NCI-H2107 treated with DMSO at 0.1 percent for 48 hours (cell line): Measurements from ENCODE around the gene PNPT1.

Source experiments
- DNase-seq: peaks from one replicate; lab custom pipeline; 2025; ENCODE audit not compliant: unreplicated experiment; lab: John Stamatoyannopoulos, UW

PNPT1 gene

DNA sequence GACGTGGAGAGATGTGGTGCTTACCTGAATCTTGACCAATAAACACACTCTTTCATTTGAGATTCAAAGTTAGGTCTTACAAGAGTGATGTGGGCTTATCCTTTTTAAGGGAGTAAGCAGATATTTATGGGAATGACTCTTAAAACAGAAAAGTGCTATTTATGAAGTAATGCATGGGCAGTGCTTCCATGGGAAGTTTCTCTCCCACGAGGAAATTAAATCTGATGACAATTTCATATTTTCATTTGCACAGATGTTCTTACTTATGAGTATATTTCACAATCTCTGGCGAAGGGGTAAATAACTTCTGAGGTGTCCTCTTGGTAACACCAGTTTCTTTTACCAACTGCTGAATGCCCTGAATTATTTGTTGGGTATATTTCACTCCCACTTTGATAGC is 21.0 kb downstream of the PNPT1 start:
- DNase-seq: no peak

DNA sequence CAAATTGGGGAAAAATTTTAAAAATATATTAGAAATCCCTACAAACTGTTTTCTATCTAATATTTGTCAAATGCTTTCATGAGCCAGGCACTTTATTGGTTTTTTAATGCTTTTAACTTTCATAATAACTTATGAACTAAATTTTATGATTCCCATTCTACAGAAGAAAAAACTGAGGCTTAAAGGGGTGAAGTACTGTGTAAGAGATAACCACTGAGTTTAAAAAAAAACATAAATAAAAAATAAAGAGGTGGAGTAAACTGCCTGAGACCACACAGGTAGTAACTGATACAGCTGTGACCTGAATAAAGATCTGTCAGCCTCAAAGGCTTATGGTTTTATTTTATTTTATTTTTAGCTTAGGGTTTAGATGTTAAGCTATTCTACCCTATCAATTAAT is 24.7 kb downstream of the PNPT1 start:
- no peak for DNase-seq

DNA sequence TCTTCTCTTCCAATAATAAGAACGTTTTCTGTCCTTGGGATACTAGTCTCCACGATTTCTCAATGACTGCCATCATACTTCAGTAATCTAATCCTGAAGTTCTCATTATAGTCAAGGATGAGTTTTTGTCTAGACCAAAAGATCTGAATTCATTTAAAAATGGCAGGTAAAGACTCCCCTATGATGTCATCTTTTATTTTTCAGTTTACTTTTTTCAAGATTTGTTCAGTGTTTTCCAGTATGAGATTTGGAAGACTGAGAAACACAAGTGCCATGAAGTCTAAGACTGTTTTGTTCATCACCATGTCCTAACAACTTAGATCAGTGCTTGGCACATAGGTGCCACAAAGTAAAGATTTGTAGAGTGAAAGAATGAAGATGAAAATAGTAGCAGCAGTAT is 40.4 kb downstream of the PNPT1 start:
- DNase-seq: no peak

DNA sequence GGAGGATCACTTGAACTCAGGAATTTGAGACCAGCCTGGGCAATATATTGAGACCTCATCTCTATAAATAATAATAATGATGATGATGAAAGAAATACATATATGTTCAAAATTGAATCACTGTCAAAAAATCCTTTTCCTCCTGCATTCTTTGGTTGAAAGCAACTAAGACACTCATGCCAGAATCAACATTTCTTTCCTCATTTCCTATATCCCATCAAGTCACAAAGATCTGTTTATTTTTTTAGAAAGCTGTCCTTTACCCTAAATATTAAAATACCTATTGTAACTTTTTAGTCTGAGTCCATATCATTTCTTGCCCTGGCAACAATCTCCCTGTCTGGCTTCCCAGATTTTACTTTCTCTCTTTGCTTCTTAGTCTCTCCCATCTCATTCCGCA is 44.4 kb downstream of the PNPT1 start:
- DNase-seq: no peak

DNA sequence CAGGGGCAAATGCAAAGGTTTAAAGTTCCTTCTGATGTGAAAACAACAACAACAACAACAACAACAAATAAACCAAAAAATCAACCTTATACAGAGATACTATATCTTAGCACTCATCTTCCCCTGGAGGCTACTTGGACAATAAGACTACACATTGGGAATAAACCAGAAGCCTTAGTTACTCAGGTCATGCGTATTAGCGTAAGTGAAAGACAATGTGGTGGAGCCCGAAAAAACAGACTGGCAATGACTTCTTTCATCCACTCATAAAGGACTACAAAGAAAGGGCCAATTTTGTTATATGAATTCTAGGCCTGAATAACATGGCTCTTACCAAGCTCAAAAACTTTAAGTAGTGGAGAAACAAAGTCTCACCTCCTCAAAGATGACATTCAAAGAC is 56.8 kb downstream of the PNPT1 start:
- DNase-seq: no peak

- no peak for DNase-seq
Measured at GRCh38 chr2:55628931-55629330, 64.7 kb downstream of the PNPT1 start.

DNA sequence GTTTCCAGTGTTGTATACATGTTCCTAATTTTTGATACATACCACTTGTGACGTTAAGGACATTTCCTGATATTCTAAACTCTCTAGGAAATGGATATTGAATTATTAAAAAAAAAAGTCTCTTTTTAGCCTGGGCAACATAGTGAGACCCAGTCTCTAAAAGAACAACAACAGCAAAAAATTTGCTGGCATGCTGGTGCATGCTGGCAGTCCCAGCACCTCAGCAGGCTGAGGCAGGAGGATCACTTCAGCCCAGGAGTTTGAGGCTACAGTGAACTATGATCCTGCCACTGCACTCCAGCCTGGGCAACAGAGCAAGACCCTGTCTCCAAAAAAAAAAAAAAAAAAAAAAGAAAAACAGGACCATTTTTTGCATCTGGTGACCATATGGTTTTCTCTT is 65.7 kb downstream of the PNPT1 start:
- no peak for DNase-seq

DNA sequence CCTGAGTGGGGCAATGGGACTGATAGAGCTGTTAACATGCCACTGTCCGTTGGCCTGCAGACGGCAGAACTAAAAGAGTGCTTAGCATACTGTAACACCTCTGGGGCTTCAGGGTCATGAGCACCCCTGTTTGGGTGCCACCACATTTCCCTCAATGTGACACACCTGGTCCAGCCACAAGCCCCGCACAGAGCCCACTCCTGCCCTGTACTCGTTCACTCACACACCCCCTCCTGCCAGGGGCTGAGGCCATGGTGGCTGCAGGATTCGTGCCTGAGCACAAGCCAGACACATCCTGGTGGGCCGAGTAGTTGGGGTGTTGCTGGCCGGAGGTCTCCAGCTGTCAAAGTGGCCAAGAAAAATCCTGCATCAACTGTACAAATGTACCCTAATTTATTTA is 71.8 kb downstream of the PNPT1 start:
- no peak for DNase-seq

DNA sequence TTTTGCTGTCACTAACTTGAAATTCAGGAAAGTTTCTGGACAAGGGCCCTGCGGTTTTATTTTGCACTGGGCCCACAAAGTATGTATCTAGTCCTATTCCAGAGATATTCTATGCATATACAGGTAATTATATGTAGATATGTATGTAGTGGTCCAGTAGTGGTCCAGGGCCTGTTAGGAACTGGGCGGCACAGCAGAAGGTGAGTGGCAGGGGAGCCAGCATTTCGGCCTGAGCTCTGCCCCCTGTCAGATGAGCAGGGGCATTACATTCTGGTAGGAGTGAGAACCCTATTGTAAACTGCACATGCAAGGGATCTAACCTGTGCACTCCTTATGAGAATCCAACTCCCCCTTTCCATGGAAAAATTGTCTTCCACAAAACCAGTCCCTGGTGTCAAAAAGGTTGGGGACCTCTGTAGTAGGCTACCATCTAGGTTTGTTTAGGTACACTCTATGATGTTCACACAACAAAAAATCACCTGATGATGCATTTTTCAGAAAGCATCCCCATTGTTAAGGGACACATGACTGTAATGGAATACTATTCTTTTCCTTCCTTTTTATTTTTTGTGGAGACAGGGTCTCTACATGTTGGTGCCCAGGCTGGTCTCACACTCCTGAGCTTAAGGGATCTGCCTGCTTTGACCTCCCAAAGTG is 73.4 kb downstream of the PNPT1 start:
- DNase-seq: no peak

DNA sequence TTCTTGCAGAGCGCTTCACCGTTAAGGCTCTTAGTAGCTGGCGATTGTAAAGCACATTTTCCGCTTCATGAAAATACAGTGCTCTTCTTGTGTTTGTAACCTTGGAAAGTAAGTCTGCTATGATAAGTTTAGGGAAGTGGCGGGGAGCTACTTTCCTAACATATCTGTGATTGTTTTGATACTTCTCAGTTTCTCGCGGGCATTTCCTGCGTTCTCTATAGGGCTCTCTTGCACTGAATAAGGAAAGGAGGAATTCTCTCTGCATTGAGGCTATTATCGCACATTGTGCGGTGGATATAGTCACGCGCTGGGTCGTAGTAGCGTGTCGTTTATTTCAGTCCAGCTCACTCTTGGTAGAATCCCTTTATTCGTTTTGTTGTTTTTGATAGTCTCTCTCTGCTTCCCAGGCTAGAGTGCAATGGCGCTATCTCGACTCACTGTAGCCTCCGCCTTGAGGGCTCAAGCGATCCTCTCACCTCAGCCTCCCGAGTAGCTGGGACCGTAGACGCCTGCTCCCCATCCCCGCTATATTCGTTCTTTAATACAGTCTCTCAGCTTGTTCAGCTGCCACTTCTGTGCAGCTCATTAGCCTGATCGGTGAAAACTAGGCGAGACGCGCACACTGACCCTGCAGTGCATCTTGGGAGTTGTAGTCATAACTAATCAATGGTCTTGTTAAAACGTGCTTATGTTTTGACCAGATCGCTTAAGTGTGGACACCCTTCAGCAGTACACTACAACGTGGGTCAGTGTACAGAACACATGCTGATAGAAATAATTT is 75.2 kb downstream of the PNPT1 start:
- no peak for DNase-seq

DNA sequence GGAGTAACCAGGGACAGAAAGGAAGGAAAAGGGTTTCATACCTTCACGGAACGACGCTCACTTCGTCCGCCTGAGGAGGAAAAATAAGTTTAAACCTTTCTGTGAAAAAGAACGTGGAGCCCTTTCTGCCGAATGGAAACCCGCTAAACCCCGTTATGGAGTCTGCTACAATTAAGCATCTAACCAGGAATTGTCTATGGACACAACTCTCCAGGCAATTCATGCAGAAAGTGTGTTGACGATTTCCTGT is 75.7 kb downstream of the PNPT1 start:
- no peak for DNase-seq

- peak; percentile 93 for DNase-seq
Measured at GRCh38 chr2:55617175-55618024, 76.2 kb downstream of the PNPT1 start, which contains the start of gene PPP4R3B. Gene PPP4R3B, minus strand, starts transcription at chr2:55617622. Its CDS starts 337 bp downstream, at chr2:55617285.

GRCh38 chr2:55616551-55617174 is 77.0 kb downstream of the PNPT1 start:
- peak; percentile 70 for DNase-seq

DNA sequence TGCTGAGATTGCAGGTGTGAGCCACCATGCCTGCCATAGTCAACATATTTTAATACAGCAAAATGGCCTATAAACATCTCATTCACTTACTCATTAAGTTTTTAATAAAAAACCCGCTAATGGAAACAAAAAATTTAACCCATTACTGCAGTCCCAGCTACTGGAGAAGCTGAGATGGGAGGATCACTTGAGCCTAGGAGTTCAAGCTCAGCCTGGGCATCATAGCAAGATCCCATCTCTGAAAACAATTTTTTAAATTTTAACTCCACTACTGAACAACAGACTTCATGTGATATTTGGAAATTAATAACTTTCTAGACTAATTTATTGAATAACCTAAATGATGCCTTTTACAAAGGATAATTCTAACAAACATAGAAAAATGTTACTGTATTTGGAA is 81.6 kb downstream of the PNPT1 start:
- no peak for DNase-seq

- DNase-seq: no peak
Measured at GRCh38 chr2:55610954-55611743, 82.5 kb downstream of the PNPT1 start.

DNA sequence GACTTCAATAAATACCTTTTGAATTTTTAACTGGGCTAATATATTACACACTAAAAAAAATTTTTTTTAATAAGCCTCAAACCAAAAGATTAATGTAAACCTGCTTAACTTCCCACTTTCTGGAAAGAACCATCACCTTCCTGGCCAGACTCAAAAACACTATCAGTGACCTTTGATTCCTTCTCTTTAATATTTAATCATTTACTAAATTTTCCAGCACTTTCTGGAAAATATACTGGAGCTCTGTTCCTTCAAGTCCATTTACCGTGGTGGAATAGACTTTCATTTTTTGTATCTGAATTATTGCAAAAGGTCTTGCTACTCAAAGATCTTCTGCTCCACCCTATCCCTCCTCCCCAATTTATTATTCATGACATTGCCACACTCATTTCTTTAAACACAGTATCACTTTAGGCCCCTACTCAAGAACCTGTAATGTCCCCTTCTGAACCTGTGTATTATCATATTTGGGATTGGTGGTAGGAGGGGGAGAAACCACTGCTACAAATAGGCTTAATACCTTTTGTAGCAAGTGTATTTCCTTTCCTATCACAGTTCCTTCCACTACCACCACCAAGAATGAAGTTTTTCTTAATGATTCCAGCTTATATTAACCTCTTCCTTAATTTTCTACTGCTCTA is 83.6 kb downstream of the PNPT1 start:
- no peak for DNase-seq

DNA sequence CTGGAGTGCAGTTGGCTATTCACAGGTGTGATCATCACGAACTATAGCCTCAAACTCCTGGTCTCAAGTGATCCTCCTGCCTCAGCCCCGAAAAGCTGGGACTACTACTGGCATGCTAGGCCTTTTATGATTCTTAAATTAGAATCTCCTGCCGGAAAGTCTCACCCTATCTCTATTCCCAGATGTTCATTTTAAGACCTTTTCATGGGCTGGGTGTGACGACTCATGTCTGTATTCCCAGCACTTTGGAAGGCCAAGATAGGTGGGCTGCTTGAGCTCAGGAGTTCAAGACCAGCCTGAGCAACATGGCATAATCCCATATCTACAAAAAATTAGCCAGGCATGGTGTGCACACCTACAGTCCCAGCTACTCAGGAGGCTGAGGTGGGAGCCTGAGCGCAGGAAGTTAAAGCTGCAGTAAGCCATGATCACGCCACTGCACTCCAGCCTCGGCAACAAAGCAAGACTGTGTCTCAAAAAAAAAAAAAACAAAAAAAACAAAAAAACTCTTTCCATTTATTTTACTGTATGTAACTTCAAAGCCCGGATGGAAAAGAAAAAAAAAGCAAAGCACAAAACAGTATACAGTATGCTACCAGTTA is 84.3 kb downstream of the PNPT1 start:
- DNase-seq: no peak

DNA sequence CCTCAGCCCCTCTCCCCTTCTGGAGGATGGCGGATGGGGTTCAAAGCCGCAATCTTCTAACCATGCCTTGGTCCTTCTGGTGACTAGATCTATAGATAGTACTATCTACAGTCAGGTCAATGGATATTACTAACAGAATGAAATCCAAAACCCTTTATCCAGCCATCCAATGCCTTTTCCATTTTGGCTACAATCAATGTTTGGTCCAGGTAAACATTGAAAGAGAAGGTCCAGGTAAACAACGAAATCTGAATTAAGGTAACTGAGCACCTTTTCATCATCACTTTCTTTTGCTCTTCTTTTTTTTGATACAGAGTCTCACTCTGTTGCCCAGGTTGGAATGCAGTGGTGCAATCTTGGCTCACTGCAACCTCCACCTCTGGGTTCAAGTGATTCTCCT is 85.9 kb downstream of the PNPT1 start:
- DNase-seq: no peak

DNA sequence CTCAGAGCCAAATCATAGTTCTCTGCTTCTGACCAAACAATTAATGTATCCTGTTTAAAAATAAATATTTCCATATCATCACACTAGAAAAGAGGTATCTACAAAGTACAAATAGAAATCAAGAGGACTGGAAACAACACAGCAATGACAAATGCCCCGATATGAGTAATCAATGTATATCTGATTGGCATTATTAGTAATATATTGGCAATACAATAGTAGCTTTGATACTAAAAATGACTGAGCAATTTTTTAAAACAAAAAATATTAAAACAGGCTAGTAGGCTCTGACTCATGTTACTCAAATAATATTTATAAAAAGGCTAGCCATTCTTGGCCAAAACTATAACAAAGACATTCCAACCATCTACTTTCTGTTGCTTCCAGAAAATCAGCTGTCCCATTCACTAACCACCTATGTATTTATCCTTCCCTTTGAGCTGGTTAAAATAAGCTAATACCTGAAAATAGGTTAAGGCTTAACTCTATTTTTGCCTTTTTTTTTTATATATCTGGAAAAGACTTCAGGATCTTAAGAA is 89.5 kb downstream of the PNPT1 start:
- no peak for DNase-seq

- no peak for DNase-seq
Measured at GRCh38 chr2:55601849-55602248, 91.8 kb downstream of the PNPT1 start.
